Measurements from ENCODE around the gene CLDN24.

CLDN24 gene

DNA sequence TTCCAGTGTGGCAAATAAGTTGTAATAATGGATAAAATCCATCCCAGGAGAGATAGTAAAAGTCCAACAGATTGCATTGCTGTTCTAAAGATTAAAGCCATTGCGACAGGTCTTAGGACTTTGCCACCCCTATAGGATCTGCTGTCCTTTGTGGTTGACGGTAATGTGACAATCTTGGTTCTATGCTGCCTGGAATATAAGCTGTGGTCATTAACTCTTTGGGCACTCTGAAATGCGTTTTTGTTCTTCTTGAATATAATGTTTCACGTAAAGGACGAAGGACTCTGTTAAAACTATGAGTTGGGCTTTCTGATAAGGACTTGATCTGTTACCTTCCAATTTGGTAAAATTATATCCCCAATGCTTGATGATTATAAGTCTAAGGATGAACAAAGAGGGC lies at the start of gene CLDN24:
CLDN24 (minus strand) TSS at position 101 of the 400 bp plus-strand sequence; CDS start at position 101, 0 bp downstream.
- in situ Hi-C loops (cut with HindIII; ENCODE audit: low sequenced_read_pairs), result loop anchor here (5.0 kb wide), 1 partner anchor 35 kb away; no protein-coding TSS in a partner anchor

DNA sequence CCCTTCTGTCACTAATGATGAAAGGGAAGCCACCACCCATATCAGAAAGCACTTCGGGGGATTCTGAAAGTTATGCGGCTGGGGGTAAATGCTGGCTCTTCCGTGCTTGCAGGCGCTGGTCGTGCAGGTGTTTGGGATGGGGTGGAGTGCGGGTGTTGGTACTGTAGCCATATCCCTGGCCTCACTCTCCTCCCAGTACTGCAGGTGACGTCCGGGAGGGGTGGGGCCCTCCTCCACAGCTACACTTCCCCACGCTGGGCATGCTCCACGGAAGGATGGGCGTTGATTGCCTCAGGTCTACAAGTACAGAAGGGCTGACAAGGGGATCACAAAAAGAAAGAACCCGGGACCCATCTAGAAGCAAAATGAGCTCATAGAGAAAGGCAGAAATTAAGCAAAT lies 48.6 kb upstream of the CLDN24 start:
- in situ Hi-C loops (cut with HindIII; ENCODE audit: low sequenced_read_pairs), result no loop called here

DNA sequence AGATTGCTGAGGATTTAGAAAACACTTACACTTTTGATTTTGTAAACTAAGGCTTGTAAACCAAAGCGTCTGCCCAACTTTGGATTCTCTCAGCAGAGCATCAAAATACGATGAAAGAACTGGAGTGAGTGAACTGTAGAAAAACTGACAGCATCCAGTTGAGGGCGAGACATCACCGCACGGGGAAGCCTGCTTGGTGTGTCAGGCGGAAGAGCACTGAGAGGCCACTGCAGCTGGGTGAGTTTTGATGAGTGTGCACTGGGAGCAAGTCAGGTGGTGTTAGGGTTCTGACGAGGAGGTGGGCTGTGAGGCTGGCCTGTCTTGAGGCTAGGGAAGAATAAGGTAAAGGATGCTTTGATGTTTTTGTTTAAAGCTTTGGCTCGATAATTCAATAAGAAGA lies 46.8 kb upstream of the CLDN24 start:
- in situ Hi-C loops (cut with HindIII; ENCODE audit: low sequenced_read_pairs), result no loop called here

DNA sequence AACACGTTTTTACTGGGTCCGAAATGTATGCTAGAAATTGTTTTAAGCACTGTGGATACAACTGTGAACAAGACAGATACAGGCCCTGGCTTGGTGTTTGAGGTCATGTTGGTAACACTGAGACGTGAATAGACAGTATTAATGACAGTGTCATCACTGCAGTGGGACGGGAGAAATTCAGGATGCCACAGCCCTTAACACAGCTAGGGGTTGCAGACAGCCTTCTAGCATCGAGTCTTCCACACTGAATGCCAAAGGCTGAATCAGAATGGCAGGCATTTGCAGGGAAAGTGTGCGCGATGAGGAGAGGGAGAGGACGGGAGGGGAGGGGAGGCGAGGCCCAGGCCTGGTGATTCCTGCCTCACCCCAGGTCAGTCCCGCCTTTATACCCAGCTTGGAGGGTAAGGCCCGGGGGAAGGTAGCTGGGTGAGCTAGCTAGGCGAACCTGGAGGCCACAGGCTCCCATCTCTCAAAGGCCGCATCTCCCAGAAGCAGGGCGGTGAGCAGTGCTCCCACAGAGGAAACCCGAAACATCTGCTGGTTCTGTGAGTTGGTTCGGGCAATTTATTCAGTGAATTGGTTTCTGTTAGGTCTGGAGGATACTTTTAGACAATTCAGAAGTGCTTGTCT lies 44.1 kb upstream of the CLDN24 start:
- in situ Hi-C loops (cut with HindIII; ENCODE audit: low sequenced_read_pairs), result no loop called here

GRCh38 chr4:183364025-183364424 lies 41.8 kb upstream of the CLDN24 start:
- in situ Hi-C loops (cut with HindIII; ENCODE audit: low sequenced_read_pairs), result no loop called here

DNA sequence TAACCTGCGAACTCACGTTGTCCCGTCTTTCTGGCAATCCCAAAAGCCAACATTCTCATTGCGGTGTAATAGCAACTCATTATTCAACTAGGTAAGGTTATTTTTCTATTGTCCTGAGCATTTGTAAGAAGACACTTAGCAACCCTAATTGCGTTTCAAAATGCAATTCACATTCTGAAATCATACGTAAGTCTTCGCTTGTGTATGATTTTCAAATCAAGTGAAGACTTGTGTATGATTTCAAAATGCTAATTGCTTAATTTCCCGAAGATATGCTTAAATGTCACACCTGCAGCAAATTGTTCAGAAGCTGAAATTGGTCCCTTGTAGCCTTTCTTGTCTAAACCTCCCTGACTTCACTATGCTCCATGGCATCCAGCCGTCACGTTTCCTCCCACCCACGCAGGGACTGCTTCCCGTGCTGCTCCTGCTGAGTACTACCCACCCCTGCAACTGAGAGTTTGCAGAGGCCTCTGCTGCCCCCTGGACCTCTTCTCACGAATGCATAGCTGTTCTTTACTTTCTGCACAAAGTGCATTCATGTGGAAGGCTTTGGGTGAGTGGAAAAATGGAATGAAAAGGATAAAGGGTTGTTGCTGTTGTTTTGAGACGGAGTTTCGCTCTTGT lies 40.8 kb upstream of the CLDN24 start:
- in situ Hi-C loops (cut with HindIII; ENCODE audit: low sequenced_read_pairs), result no loop called here

DNA sequence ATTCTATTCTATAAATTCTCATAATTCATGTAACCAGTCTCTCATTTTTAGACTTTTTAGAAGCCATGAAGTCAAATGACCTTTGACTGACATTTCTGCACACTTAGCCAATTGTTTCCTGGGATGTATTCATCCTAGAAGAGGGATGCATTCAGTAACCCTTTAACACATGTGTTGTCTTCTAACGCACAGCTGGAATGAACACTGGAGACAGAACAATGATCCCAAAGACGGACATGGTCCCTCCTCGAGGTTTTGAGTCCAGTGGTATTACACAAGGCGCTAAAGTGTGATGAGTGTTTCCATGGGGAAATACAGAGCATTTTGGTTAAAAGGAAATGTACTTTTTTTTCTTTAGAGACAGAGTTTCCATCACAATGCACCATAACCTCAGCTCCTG lies 39.8 kb upstream of the CLDN24 start:
- in situ Hi-C loops (cut with HindIII; ENCODE audit: low sequenced_read_pairs), result no loop called here

DNA sequence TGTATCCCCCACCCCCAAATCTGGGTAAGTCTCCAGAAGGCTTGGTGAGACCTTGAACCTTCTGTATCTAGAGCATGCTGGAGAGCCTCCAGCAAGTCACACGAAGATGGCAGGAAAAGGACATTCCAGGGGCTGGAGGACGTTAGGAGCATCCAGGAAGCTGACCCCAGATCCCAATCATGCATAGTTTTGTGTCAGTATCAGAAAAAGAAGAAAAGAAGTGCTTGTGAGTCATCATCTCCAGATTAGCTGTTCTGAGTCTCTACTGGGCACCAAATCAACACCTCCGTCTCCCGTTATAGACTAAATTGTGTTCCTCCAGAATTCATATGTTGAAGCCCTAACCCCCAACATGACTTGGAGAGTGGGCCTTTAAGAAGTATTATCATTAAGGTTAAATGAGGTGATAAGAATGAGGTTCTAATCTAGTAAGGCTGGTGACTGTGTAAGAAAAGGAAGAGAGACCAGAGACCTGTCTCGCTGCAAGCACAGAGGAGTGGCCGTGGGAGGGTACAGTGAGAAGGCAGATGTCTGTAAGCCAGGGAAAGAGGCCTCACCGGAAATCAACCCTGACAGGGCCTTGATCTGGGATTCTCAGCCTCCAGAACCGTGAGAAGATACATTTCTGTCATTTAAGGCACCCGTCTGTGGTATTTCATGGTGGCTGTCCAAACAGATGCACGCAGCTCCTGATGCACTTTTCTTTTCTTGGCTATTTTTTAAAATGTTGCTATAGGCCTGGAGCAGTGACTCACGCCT lies 38.1 kb upstream of the CLDN24 start:
- in situ Hi-C loops (cut with HindIII; ENCODE audit: low sequenced_read_pairs), result no loop called here

DNA sequence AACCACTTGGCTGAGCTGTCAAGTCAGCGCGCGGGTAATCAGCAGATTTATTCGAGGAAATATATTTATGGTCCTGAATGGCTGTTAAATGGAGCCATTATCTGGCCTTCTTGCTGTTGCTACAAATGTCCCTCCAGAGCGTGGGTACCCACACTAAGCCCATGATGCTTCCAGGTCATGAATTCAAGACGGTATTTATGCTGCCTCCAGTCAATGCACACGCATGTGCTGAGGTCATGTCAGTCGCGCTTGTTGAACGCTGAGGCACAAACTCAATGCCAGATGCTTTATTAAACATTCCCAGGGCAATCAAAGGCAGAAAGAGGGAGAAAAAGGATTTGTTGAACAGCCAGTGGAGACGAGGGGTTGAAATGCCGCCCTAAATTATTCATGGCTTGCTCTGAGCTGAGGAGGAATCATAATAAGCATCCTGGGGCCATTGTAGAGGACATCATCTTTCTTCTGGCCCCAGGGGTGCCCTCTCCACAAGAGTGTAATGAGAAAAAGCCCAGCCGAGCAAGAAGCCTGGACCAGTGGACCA lies 36.1 kb upstream of the CLDN24 start:
- in situ Hi-C loops (cut with HindIII; ENCODE audit: low sequenced_read_pairs), result loop anchor here (5.0 kb wide), 1 partner anchor 36 kb away; the partner anchor contains the start of genes CLDN22 and CLDN24

GRCh38 chr4:183356931-183357675 lies 34.9 kb upstream of the CLDN24 start:
- in situ Hi-C loops (cut with HindIII; ENCODE audit: low sequenced_read_pairs), result loop anchor here (5.0 kb wide), 1 partner anchor 35 kb away; the partner anchor contains the start of genes CLDN22 and CLDN24

- in situ Hi-C loops (cut with HindIII; ENCODE audit: low sequenced_read_pairs), result loop anchor here (5.0 kb wide), 1 partner anchor 34 kb away; the partner anchor contains the start of genes CLDN22 and CLDN24
Measured at GRCh38 chr4:183356173-183356830, 34.1 kb upstream of the CLDN24 start.

DNA sequence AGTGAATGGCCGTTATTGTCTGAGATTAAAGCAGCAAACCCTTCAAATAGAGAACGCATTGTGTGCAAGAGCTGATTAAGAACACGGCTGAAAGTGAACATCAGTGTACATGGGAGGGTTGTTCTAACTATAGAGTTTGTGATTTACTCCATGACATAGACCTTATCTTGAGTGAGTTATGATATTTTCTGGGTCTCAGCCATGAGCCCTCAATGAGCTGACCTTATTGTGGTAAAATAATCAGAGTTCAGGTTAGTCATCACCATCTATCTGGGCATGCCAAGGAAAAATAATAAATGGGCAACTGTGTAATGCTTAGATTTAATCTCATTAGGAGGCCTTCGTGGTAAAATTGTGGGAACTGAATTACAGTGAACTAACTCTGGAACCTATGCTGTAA lies 33.2 kb upstream of the CLDN24 start:
- in situ Hi-C loops (cut with HindIII; ENCODE audit: low sequenced_read_pairs), result loop anchor here (5.0 kb wide), 1 partner anchor 33 kb away; the partner anchor contains the start of genes CLDN22 and CLDN24

GRCh38 chr4:183354219-183354618 lies 32.0 kb upstream of the CLDN24 start:
- in situ Hi-C loops (cut with HindIII; ENCODE audit: low sequenced_read_pairs), result no loop called here

- in situ Hi-C loops (cut with HindIII; ENCODE audit: low sequenced_read_pairs), result no loop called here
Measured at GRCh38 chr4:183353557-183353956, 31.3 kb upstream of the CLDN24 start.

GRCh38 chr4:183352546-183352945 lies 30.3 kb upstream of the CLDN24 start:
- in situ Hi-C loops (cut with HindIII; ENCODE audit: low sequenced_read_pairs), result no loop called here

- in situ Hi-C loops (cut with HindIII; ENCODE audit: low sequenced_read_pairs), result no loop called here
Measured at GRCh38 chr4:183350317-183351071, 28.3 kb upstream of the CLDN24 start.

DNA sequence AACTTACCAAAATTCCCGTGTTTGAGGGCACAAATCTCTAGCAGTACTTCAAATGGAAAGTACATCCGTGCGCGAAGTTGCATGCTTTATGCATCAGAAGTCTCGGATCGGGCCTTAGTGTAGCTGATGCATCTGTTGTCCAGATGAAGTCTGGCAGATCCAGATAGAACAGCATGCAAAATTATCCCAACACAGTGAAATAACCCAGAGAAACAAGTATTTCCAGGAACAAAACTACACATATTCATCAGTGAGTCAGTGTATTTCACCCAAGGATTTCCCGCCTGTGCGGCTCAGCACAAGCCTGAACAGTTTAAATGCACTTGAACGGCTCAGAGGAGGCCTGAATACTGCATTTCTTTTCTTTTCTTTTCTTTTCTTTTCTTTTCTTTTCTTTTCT lies 27.4 kb upstream of the CLDN24 start:
- in situ Hi-C loops (cut with HindIII; ENCODE audit: low sequenced_read_pairs), result no loop called here

GRCh38 chr4:183348706-183349659 lies 26.8 kb upstream of the CLDN24 start:
- in situ Hi-C loops (cut with HindIII; ENCODE audit: low sequenced_read_pairs), result no loop called here
